Measurements from ENCODE around the gene CDH4. TPM values are rescaled to one million over a fixed set of nuclear protein-coding genes. Genes with fewer than 3 reads are reported as not detected.

CDH4 gene
- total and polyA plus RNA-seq, 4 experiments from 2014 or later: 0.39 to 1.1 (median 0.41) TPM; not detected in 1

GRCh38 chr20:61869750-61870507 lies 617.9 kb downstream of the CDH4 start:
- Mint-ChIP-seq H3K4me1 (peaks cover 0 to 4% (median 2%) of the 10 kb centered on the region in 4 donors), H3K9me3 (peaks cover 5 to 12% (median 9%) of the 10 kb centered on the region in 8 donors), H3K27me3 (no peaks in the 10 kb centered on the region), H3K27ac (no peak overlapping the region), H3K36me3 (no peaks in the 10 kb centered on the region), H3K4me3 (no peak overlapping the region)
- ChIA-PET CTCF (ENCODE audit: partially characterized antibody) (no interaction called here), POLR2A (ENCODE audit: partially characterized antibody) (no interaction called here)
- Histone ChIP-seq H3K27ac (ENCODE audit: low read depth, low read length) (no peak overlapping the region), H3K4me3 (ENCODE audit: low read length in 2 of 2) (no peak overlapping the region), H3K9me3 (ENCODE audit: control insufficient read depth in 1 of 2, low read length in 2 of 2) (peaks cover 0 to 8% of the 10 kb centered on the region in 2 donors), H3K4me1 (ENCODE audit: insufficient read depth, low read length) (no peaks in the 10 kb centered on the region), H3K36me3 (ENCODE audit: insufficient read depth, low read length) (no peaks in the 10 kb centered on the region), H3K27me3 (ENCODE audit: insufficient read depth, low read length) (no peaks in the 10 kb centered on the region)
- intact Hi-C loops (cut with micrococcal nuclease): no loop called here
- no peak for DNase-seq

DNA sequence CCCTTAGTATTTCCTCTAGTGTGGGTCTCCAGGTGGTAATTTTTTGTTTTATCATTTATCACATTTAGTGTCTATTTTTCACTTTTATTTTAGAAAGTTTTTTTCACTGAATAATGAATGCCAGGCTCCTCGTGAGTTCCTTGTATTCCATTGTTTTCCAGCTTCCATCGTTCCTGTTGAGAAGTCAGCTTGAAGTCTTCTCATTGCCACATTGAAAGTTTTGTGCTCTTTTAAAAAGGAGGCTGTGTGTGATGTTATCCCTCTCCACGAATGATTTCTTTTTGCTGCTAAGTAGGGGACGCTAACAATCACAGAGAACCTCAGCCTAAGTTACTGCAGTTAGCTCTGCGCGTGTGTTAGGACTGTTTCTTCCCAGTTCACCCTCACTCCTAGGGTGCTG lies 619.1 kb downstream of the CDH4 start:
- H3K4me1 Mint-ChIP-seq: no peaks in the 10 kb centered on the region
- intact Hi-C loops (cut with micrococcal nuclease): no loop called here
- no peak overlapping the region for H3K4me3 Mint-ChIP-seq
- H3K36me3 Mint-ChIP-seq: no peaks in the 10 kb centered on the region
- Histone ChIP-seq H3K4me1 (ENCODE audit: insufficient read depth, low read length) (no peaks in the 10 kb centered on the region), H3K9me3 (ENCODE audit: control insufficient read depth in 1 of 2, low read length in 2 of 2) (no peaks in the 10 kb centered on the region), H3K36me3 (ENCODE audit: insufficient read depth, low read length) (no peaks in the 10 kb centered on the region), H3K27ac (ENCODE audit: low read depth, low read length) (no peak overlapping the region), H3K4me3 (ENCODE audit: low read length in 2 of 2) (no peak overlapping the region), H3K27me3 (ENCODE audit: insufficient read depth, low read length) (no peaks in the 10 kb centered on the region)
- no peak for DNase-seq
- CTCF ChIA-PET (ENCODE audit: partially characterized antibody): no interaction called here
- H3K27me3 Mint-ChIP-seq: no peaks in the 10 kb centered on the region
- H3K9me3 Mint-ChIP-seq: peaks cover 0 to 4% (median 0%) of the 10 kb centered on the region in 8 donors
- H3K27ac Mint-ChIP-seq: no peak overlapping the region
- POLR2A ChIA-PET (ENCODE audit: partially characterized antibody): no interaction called here

GRCh38 chr20:61871913-61872312 lies 619.9 kb downstream of the CDH4 start:
- no peak for DNase-seq
- CTCF ChIA-PET (ENCODE audit: partially characterized antibody): no interaction called here

GRCh38 chr20:61872371-61872900 lies 620.4 kb downstream of the CDH4 start:
- H3K4me3 Mint-ChIP-seq: no peak overlapping the region
- CTCF ChIA-PET (ENCODE audit: partially characterized antibody): no interaction called here
- DNase-seq: no peak
- Histone ChIP-seq H3K27me3 (ENCODE audit: insufficient read depth, low read length) (no peaks in the 10 kb centered on the region), H3K4me1 (ENCODE audit: insufficient read depth, low read length) (no peaks in the 10 kb centered on the region), H3K27ac (ENCODE audit: low read depth, low read length) (no peak overlapping the region), H3K9me3 (ENCODE audit: control insufficient read depth in 1 of 2, low read length in 2 of 2) (no peaks in the 10 kb centered on the region), H3K4me3 (ENCODE audit: low read length in 2 of 2) (no peak overlapping the region), H3K36me3 (ENCODE audit: insufficient read depth, low read length) (no peaks in the 10 kb centered on the region)
- H3K27me3 Mint-ChIP-seq: no peaks in the 10 kb centered on the region
- intact Hi-C loops (cut with micrococcal nuclease): no loop called here
- no peak overlapping the region for H3K27ac Mint-ChIP-seq
- no peaks in the 10 kb centered on the region for H3K36me3 Mint-ChIP-seq
- no peaks in the 10 kb centered on the region for H3K9me3 Mint-ChIP-seq
- no peaks in the 10 kb centered on the region for H3K4me1 Mint-ChIP-seq
- POLR2A ChIA-PET (ENCODE audit: partially characterized antibody): no interaction called here

More at GRCh38 chr20:61871913-61872312, 619.9 kb downstream of the CDH4 start:
- Histone ChIP-seq H3K4me3 (ENCODE audit: low read length in 2 of 2) (no peak overlapping the region), H3K27me3 (ENCODE audit: insufficient read depth, low read length) (no peaks in the 10 kb centered on the region), H3K4me1 (ENCODE audit: insufficient read depth, low read length) (no peaks in the 10 kb centered on the region), H3K27ac (ENCODE audit: low read depth, low read length) (no peak overlapping the region), H3K9me3 (ENCODE audit: control insufficient read depth in 1 of 2, low read length in 2 of 2) (no peaks in the 10 kb centered on the region), H3K36me3 (ENCODE audit: insufficient read depth, low read length) (no peaks in the 10 kb centered on the region)
- H3K4me1 Mint-ChIP-seq: no peaks in the 10 kb centered on the region
- no peak overlapping the region for H3K4me3 Mint-ChIP-seq
- H3K27ac Mint-ChIP-seq: no peak overlapping the region
- no peaks in the 10 kb centered on the region for H3K9me3 Mint-ChIP-seq
- intact Hi-C loops (cut with micrococcal nuclease): no loop called here
- no peaks in the 10 kb centered on the region for H3K36me3 Mint-ChIP-seq
- H3K27me3 Mint-ChIP-seq: no peaks in the 10 kb centered on the region
- POLR2A ChIA-PET (ENCODE audit: partially characterized antibody): no interaction called here

- Mint-ChIP-seq H3K9me3 (no peaks in the 10 kb centered on the region), H3K4me1 (no peaks in the 10 kb centered on the region), H3K27me3 (no peaks in the 10 kb centered on the region), H3K36me3 (no peaks in the 10 kb centered on the region), H3K4me3 (no peak overlapping the region), H3K27ac (no peak overlapping the region)
- H3K27me3 ChIP-seq (ENCODE audit: insufficient read depth, low read length): no peaks in the 10 kb centered on the region
- intact Hi-C loops (cut with micrococcal nuclease): no loop called here
- DNase-seq: no peak
- H3K36me3 ChIP-seq (ENCODE audit: insufficient read depth, low read length): no peaks in the 10 kb centered on the region
- H3K27ac ChIP-seq (ENCODE audit: low read depth, low read length): no peak overlapping the region
- H3K4me1 ChIP-seq (ENCODE audit: insufficient read depth, low read length): no peaks in the 10 kb centered on the region
- no peaks in the 10 kb centered on the region for H3K9me3 ChIP-seq (ENCODE audit: control insufficient read depth in 1 of 2, low read length in 2 of 2)
- CTCF ChIA-PET (ENCODE audit: partially characterized antibody): no interaction called here
- POLR2A ChIA-PET (ENCODE audit: partially characterized antibody): no interaction called here
- no peak overlapping the region for H3K4me3 ChIP-seq (ENCODE audit: low read length in 2 of 2)
Observed at GRCh38 chr20:61873651-61874420, 621.8 kb downstream of the CDH4 start.

DNA sequence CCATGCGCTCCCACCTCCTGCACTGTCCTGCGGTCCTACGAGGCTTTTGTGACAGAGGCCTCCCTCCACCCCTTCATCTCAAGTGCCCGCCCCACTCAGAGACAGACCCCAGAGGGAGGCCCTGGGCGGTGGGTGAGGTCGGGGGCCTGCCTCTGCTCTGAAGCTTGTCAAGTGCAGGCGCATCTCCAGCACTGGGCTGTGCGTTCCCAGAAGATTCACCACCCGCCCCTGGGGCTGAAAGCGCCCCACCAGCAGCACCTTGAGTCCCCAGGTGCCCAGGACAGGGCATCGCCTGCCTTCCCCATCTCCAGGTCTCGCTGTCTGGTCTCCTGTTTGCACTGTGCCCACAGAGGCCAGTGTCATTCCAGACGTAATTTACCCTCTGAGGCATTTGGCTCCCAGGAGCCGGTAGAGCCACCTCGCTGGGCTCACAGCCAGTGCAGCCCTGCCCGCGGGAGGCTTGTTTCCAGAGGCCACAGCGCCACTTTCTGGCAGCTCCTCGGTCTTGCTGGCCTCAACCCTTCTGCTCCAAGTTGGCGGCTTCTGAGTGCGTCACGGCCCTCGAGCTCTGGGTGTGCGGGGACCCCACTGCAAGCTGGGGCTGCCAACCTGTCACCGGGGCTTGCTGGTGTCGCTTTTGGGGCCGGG lies 622.5 kb downstream of the CDH4 start:
- Mint-ChIP-seq H3K36me3 (no peaks in the 10 kb centered on the region), H3K4me1 (no peaks in the 10 kb centered on the region), H3K4me3 (no peak overlapping the region), H3K9me3 (no peaks in the 10 kb centered on the region), H3K27me3 (no peaks in the 10 kb centered on the region), H3K27ac (no peak overlapping the region)
- CTCF ChIA-PET (ENCODE audit: partially characterized antibody): no interaction called here
- no peak overlapping the region for H3K4me3 ChIP-seq (ENCODE audit: low read length in 2 of 2)
- H3K27ac ChIP-seq (ENCODE audit: low read depth, low read length): no peak overlapping the region
- H3K27me3 ChIP-seq (ENCODE audit: insufficient read depth, low read length): no peaks in the 10 kb centered on the region
- H3K36me3 ChIP-seq (ENCODE audit: insufficient read depth, low read length): no peaks in the 10 kb centered on the region
- intact Hi-C loops (cut with micrococcal nuclease): no loop called here
- H3K9me3 ChIP-seq (ENCODE audit: control insufficient read depth in 1 of 2, low read length in 2 of 2): no peaks in the 10 kb centered on the region
- no peak for DNase-seq
- POLR2A ChIA-PET (ENCODE audit: partially characterized antibody): no interaction called here
- no peaks in the 10 kb centered on the region for H3K4me1 ChIP-seq (ENCODE audit: insufficient read depth, low read length)

- CTCF ChIA-PET (ENCODE audit: partially characterized antibody): no interaction called here
Observed at GRCh38 chr20:61875221-61875885, 623.3 kb downstream of the CDH4 start.

More at GRCh38 chr20:61875221-61875885, 623.3 kb downstream of the CDH4 start:
- no peaks in the 10 kb centered on the region for H3K27me3 Mint-ChIP-seq
- Histone ChIP-seq H3K4me3 (ENCODE audit: low read length in 2 of 2) (no peak overlapping the region), H3K27ac (ENCODE audit: low read depth, low read length) (no peak overlapping the region), H3K4me1 (ENCODE audit: insufficient read depth, low read length) (no peaks in the 10 kb centered on the region), H3K9me3 (ENCODE audit: control insufficient read depth in 1 of 2, low read length in 2 of 2) (no peaks in the 10 kb centered on the region), H3K27me3 (ENCODE audit: insufficient read depth, low read length) (no peaks in the 10 kb centered on the region), H3K36me3 (ENCODE audit: insufficient read depth, low read length) (no peaks in the 10 kb centered on the region)
- intact Hi-C loops (cut with micrococcal nuclease): no loop called here
- no peak overlapping the region for H3K4me3 Mint-ChIP-seq
- H3K36me3 Mint-ChIP-seq: no peaks in the 10 kb centered on the region
- POLR2A ChIA-PET (ENCODE audit: partially characterized antibody): no interaction called here
- H3K27ac Mint-ChIP-seq: no peak overlapping the region
- H3K9me3 Mint-ChIP-seq: peaks cover 0 to 4% (median 0%) of the 10 kb centered on the region in 8 donors
- no peaks in the 10 kb centered on the region for H3K4me1 Mint-ChIP-seq
- DNase-seq: no peak
